Fibroblast of peridontal ligament (primary cell): Measurements from ENCODE around the gene TMEM108.
A peak's percentile ranks its signal among the peaks of the same experiment; 100 is the strongest.

Experiments used
- DNase-seq: peaks from one replicate; pipeline ENCODE4 v3.0.0-alpha.2; 2010; ENCODE audit errors: extremely low read depth

The TMEM108 gene

DNA sequence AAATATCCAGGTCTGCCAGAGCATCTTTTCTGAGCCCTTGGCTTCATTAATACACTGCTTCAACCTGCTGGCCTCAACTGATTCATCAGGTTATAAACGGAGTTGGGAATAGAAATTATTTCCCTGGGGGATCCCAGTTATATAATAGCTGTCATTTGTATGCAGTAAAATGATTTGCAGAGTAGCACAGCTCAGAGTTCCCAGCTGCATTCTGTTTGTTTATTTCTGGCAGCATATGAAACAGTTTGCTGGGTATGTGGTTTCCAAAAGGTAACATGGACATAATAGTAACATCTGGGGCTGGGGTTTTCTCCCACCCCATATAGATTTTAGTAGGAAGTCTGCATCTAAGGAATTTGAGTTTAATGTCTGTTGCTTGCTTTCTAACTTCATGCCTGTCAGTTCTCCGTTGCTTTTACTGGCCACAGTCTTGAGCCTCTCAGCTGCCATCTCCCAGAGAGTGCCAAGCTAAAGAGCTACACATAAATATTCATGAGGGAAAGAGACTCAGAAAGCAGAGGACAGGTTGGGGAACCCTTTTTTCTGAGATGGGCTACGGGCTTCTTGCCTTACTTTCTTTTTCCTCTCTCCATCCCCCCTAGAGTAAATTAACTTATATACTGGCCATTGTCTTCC is 124.6 kb downstream of the TMEM108 start:
- no peak for DNase-seq

DNA sequence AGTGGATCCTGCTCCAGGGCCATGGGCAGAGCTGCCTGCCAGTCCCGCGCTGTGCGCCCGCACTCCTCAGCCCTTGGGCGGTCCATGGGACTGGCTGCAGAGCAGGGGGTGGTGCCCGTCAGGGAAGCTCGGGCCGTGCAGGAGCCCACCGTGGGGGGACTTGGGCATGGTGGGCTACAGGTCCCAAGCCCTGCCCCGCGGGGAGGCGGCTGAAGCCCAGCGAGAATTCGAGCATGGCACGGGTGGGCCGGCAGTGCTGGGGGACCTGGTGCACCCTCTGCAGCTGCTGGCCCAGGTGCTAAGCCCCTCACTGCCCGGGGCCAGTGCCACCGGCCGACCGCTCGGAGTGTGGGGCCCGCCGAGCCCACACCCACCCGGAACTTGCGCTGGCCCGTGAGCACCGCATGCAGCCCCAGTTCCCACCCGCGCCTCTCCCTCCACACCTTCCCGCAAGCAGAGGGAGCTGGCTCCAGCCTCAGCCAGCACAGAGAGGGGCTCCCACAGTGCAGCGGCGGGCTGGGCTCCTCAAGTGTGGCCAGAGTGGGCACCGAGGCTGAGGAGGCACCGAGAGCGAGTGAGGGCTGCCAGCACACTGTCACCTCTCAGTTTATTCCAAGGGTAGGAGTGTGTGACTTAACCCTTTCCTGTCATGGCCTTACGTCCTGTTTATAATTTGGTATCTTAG is 129.3 kb downstream of the TMEM108 start:
- no peak for DNase-seq

DNA sequence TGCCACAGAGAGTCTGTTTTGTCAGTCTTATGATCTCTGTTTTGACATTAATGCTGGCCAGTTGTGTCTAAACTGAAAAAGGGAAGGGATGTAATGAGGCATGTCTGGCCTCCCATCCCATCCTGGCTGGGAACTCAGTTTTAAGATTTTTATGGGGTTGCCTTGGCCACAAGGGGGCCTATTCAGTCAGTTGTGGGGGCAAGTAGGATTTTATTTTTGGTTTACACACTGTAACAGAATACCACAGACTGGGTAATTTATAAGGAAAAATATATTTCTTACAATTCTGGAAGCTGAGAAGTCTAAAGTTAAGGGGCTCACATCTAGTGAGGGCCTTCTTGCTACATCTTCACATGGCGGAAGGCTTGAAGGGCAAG is 129.8 kb downstream of the TMEM108 start:
- DNase-seq = no peak

DNA sequence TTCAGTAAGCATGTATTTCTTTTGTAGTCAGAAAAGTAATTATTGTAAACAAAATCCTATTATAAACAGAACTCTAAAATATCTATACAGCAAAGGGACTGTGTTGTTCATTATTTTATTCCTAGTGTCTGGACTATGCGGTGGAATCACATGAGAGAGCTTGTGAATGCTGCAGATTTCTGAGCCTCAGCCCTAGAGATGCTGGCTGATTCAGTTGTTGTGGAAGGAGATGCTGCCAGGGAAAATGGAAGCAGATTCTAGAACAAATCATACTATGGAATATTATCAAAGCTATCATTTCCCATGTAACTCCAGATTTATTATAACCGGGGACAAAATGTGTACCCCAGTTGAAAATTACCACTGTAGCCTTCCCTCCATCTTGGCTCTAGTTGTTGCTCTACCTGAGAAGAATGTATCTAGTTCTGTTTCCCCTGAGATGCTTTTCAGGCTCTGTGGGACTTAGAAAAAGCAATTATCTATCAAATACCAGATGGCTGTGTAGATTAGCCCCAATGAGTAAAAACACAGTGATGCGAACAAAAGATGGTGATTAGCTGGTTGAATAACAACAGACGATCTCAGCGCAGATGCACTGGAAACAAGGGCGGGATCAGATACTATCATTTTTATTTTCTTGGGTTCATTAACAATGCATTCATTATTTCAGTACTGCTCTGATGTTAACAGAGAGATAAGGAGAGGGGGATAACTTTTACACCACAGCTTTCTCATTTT is 131.3 kb downstream of the TMEM108 start:
- no peak for DNase-seq

DNA sequence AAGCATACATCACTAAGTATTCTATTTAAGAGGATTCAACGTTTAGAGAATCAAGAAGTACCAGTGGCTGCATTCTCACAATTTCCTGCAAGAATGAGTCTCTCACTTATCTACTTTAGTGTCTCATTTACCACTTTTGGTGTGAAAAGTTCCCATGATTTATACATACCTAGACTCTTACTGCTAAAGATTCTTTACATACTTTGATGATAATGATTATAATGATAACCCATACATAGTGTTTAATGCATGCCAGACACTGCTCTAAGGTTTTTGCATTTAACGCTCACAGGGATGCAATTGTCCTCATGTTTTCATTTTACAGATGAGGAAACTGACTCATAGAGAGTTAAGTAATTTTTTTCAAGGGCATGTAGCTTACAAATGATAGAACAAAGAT is 133.6 kb downstream of the TMEM108 start:
- DNase-seq = no peak

DNA sequence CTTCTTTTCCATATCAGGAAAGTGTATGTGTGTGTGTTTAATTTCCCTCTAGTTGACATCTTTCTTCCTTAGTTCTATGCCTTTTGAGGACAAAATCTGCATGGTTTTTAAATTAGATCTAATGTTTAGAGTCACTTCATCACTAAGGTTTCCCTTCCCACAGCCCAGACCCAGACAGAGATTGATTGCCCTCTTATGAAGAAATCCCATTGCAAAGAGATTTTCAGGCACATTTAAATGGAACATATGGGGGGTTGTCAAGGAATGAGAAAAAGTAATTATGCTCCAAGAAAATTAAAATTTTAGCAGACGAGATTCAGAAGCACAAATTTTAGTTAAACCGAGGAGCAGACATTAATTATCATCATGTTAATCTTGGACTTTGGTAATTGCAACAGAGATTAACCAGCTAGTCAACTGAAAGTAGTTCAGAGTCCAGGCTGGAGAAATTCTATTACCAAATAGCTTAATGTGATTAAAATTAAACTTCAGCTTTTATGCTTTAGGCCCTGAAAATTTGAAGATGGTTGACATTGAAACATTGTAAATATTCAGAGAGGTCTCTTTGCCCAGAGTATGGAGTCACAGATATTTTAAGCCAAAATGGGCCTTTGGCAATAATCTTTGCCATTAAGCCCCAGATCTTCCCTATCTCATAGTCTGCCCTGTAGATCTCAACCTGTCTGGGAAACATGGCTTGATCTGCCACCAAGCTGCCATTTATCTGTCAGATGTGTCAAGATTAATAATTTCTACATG is 143.4 kb downstream of the TMEM108 start:
- DNase-seq = no peak

DNA sequence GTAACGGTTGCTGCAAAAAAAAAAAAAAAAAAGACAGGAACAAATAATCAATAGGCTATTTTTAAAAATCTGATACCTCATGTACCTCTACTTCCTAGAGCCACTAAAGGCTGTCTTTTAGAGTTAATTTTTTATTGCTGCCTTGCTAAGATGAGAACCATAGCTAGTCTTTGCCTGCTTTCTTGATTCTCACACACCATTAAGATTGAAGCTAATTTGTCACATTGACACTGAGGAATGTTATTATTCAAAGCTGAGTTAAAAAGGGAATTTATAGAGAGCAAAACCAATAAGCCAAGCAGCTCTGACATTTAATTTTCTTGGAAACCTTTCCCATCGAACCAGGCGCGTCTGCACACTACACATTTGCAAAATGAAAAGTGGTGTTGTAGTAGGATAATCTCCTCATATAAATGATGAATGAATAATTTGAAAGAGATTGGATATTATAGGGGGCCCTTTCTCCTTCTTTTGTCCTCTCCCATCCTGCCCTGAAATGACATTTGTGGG is 149.7 kb downstream of the TMEM108 start:
- DNase-seq = no peak

DNA sequence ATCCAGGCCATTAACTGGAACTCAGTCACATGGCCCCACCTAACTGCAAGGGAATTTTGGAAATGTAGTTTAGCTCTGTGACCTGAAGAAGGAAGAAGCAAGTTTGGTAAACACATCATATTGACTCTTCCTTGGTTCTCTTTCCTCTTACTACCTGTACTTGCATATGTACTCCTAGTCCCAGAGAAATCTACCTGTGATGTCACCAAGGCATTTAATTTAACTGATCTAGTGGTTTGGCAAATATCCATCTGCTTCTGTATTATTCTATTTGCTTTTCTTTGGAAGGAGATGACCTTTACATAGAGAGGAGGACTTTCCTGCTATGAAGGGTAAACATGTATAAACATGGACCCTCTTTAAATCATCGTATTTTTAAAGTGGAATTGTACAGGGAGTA is 150.8 kb downstream of the TMEM108 start:
- no peak for DNase-seq

DNA sequence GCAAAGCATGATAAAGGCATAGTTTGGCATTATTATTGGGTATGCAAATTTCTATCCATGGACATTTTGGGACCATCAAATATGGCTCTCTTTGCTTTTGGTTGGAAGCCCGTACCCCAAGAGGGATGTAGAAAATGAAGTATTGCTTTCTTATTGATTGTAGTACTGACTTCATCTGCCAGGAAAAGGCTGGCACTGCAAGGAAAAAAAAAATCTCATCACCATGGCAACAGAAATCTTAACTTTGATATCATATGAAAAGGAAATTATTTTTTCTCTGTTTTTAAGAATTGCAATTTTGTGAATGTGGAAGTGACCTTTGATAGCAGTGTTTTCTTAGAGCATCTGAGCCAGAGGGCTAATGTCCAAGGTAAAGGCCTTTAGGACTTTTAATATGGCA is 151.7 kb downstream of the TMEM108 start:
- no peak for DNase-seq

DNA sequence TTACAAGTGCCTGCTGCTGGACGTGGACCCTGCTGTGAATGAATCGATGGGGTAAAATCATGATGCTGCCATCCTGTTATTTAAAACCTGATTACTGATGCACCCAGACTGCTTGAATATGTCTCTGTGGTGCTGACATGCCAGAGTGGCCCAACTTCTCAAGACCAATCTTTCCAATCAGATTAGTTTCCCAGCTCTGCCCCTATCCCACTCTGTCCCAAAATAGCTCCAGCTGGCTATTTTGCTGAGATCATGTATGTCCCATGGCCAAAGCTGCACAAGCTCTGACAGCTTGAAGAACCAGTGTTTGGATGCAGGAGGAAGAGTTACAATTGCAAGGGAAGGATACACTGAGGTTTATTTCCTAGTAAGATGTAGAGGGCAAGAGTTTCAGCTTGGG is 153.6 kb downstream of the TMEM108 start:
- DNase-seq = no peak

DNA sequence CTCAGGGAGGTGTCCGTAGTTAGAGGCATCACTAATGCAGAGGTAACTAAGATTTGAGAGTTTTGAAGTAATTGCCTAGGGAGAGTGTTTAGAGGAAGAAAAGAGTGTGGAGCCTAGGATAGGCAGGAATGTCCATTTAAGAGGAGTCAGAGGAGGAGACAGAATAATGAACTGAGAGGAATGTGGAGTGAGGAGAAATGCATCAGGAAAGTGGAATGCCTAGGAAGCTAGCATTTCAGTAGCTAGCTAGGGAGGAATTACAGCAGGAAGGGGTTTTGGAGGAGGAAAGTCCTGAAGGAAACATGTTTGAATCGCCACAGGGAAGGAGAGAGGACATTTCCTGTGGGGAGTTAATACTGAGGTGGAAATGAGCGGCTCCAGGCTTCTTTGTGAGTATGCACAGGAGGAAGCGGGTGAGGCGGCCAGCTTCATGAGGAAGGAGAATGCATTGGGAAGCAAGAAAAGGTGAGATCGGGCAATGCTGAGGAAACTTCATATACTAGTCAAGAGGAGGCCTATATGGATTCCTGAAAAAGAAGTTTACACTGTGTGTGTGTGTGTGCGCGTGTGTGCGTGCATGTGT is 154.3 kb downstream of the TMEM108 start:
- no peak for DNase-seq

DNA sequence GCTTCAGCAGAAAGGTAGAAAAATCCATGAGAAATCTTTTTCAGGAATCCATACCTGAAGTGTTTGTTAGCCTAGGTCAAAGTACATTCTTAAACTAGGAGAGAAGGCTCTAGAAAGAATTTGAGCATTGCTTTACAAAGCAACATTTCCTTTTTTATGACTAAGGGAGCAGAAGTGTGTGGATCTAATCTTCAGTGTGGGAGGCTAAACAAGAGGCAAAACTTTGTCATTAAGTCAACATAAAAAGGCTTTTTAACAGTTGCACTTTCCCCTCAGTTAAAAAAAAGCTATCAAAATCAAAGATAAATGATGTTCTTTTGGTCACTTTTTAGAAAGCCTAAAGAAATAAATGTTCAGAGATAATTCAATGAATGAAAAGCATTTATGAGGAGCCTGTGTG is 154.8 kb downstream of the TMEM108 start:
- DNase-seq = no peak

DNA sequence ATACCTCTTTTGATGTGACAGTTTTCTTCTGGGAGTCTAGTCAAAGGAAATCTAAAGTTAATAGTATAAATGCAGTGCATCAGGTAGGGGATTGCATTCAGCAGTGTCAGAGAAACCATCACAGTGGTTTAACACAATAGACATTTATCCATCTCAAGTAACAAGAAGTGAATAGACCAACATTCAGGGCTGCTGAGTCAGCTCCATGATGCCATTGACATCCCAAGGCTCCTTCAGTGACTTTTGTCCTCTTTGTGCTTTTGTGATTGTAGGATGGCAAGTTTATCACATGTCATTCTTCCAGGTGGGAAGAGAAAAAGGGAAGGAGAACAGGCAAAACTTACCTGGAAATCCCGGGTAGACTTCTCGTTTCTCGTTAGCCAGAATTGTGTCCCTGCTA is 158.3 kb downstream of the TMEM108 start:
- DNase-seq = no peak

DNA sequence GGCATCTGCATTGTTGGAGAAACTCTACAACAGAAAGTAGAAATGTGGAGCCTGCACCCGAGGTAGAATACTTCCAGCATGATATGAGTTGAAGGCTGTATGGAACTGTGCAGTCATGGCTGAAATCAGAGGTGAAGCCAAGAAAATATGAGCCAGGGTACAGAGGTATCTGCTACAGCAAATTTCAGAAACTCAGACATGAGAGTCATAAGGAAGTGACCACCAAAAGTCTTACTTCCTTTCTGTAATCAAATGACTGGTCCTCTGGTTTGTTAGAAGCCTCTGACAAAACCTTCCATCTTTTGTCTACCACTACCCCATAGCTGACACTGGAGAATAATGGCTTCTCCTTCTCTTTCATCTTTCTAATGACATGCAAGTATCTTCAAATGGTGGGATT is 159.4 kb downstream of the TMEM108 start:
- DNase-seq = no peak

DNA sequence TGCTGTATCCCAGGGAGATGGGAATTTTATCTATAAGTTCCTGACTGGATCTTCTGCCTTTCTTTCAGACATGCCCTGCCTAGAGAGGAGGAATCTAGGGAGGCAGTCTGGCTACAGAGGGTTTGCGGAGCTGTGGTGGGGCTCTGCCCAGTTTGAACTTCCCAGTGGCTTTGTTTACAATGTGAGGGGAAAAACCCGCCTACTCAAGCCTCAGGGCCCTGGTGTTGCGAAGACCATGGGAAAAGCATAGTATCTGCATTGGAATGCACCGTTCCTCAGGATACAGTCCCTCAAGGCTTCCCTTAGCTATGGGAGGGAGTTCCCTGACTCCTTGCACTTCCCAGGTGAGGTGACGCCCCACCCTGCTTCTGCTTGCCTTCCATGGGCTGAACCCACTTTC is 168.7 kb downstream of the TMEM108 start:
- no peak for DNase-seq

DNA sequence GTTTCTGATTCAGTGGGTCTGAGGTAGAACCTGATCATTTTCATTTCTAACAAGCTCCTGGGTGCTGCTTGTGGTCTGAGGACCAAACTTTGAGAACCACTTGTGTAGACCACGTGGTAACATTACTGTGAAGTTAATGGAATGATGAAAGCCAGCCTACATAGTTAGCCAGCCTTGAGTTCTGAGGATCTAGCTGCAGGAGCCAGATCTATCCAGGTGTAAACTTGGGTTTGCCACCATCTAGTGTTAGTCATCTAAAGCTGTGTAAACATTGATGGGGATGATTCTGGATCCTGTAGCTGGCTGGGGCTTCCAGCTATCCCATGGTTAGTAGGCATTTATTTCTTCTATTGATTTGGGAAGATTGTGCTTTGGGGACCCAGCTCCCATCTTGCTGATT is 170.0 kb downstream of the TMEM108 start:
- no peak for DNase-seq

DNA sequence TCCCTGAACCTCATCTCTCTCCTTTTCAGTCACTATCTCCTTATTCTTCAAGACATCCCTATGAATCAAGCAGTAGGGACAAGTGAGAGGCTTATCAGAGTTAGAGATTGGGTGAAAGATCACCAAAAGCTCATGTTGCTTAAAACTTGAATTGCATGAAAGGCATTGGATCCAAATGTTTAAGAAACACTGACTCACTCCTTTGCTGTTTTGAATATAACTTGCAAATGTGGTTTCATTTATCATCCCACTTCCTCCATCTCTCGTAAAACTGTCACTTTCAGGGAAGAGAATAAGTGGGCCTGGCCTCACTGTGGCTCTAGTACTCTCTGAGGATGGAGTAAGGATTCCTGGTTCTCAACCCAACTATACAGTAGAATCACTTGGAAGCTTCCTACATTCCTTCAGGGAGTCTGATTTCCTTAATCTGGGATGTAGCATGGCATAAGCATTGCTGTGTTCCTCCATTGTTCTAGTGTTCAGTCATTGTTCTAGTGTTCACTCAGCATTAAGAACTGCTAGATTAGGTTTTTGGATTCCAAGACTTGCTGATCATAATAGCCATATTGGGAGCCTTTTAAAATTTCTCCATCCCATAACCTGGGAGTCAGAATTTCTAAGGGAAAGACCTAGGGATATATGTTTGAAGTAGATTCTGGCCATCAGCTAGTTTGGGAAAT is 171.8 kb downstream of the TMEM108 start:
- peak; percentile 52 for DNase-seq

DNA sequence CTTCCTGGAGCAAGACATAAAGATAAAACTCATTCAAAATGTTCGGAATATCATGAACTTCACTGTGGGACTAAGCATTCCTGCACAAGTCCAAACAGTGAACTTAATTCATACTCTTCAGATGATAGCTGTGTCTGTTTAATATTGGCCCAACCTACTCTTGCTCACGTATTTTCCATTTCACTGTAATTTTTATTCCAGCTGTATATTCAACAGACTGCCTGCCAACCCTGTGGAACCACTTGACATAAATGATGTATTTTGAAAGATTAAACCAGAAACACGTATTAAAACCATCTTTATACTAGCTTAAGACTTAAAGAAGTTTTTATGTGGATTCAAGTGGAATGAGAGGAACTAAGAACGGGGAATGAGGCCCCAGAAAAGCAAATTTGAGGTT is 172.5 kb downstream of the TMEM108 start:
- DNase-seq = no peak

DNA sequence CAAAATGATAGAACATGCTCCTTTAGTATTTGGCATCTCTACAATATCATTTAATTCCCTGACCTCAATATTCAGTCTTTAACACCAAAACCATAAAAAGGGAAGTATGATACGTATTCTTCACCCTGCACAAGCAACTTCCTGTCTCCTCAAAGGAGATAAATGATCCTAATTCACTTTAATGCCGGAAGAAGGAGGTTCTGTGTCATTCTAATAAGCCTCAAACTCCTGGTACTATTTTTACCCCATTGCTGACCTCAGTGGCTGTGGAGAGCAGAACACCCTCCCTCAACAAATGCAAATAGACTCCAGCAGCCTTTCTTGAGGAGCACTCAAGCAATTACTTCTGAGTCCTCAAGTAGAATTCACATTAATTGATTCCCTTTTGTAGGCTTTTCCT is 173.3 kb downstream of the TMEM108 start:
- no peak for DNase-seq

DNA sequence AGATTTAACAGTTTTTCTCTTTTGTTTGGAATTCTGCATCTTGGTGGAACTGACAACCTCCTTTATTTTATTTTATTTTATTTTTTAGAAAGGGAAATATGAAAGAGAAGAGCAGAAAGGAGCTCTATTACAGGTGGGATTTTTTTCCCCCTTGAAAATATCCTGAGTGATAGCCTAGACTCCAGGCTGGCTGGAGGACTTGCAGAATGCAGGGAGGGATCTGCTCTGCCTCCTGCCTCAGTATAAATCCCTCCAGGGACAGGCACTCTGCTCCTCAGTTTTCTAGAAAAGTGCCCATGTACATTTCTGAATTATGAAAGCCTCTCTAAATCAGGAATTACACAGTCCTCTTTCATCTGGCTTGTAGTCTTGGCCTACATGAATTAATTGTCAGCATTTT is 173.7 kb downstream of the TMEM108 start:
- no peak for DNase-seq

DNA sequence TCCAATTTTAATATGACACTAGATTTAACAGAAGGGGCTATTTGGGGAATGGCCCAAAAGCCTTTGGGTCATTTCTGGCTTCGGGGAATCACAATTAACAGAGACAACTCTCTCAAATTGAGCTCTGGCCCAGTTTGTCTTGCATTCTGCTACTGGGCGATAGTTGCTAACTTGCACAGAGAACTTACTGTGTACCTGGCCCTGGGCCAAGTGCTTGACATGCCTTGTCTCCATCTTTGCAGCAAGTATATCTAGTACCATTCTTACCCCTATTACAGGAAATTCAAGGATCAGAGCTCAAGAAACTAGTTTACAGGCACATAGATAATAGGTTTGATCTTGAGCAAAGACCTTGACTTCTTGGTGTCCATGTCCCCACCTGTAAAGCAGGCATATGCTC is 175.7 kb downstream of the TMEM108 start:
- no peak for DNase-seq
